HepG2 (cell line): ENCODE results near the gene TMEM80. TPM values are rescaled to one million over a fixed set of nuclear protein-coding genes. Genes with fewer than 3 reads are reported as not detected.
A peak's percentile ranks its signal among the peaks of the same experiment; 100 is the strongest.

Source experiments
- ATAC-seq: fragments of 200-7000 bp; cut with Tn5 transposase; 3 replicates; pipeline ENCODE4 v1.9.1; 2020; ENCODE audit warnings: mild to moderate bottlenecking, moderate library complexity
- BruUV-seq: library from RNA; stranded (reverse); fragments of 400-500 nt; replicated peaks from 2 replicates; lab custom pipeline; 2021; lab: Mats Ljungman, UMichigan
- CTCF ChIA-PET: fragments of 300-600 bp; formaldehyde crosslinking; extraction: SDS; loops from one replicate; lab custom pipeline; 2021; ENCODE audit warnings: low total read pairs, inconsistent platforms, low intra/inter-chr PET ratio; lab: Yijun Ruan, JAX
- POLR2A ChIA-PET: fragments of 350-600 bp; sonication (Branson Sonifier 250); formaldehyde crosslinking; loops from one replicate; lab custom pipeline; 2020; ENCODE audit warnings: antibody characterized with exemption, inconsistent platforms; lab: Yijun Ruan, JAX
- DNase-seq: peaks from one replicate; pipeline ENCODE4 v3.0.0-alpha.2; 2015; ENCODE audit warnings: low spot score
- FAIRE-seq: peaks from 3 replicates; lab custom pipeline; 2011; peaks lifted over from hg19 to GRCh38; lab: Jason Lieb, UNC
- H2AFZ ChIP-seq: one replicate; pipeline ENCODE4 v1.6.1; 2011; ENCODE audit warnings: low read length, inconsistent platforms
- H3K27ac ChIP-seq: fragments of 300-600 bp; 3 replicates; pipeline ENCODE4 v1.8.0; 2011; ENCODE audit warnings: mixed run types, mild to moderate bottlenecking, mixed read lengths, low read length, inconsistent platforms; ENCODE audit not compliant: insufficient read depth; ENCODE audit errors: extremely low read length
- H3K27me3 ChIP-seq, 2 experiments: fragments of 200-600 bp in 1 of 2; 2 replicates in 1 of 2; 3 replicates in 1 of 2; pipeline versions ENCODE4 v1.6.0 to v1.8.0; 2011; ENCODE audit warnings: low read length in 2 of 2, mild to moderate bottlenecking in 2 of 2, moderate library complexity in 2 of 2, inconsistent platforms in 1 of 2; ENCODE audit not compliant: insufficient read depth in 2 of 2, control insufficient read depth in 1 of 2
- H3K36me3 ChIP-seq, 2 experiments: fragments of 200-600 bp in 1 of 2; replicated peaks in 1 of 2; 2 replicates in 1 of 2; 3 replicates in 1 of 2; pipeline versions ENCODE4 v1.5.1 to v1.8.0; 2011; ENCODE audit warnings: low read length in 2 of 2, inconsistent platforms in 1 of 2; ENCODE audit not compliant: insufficient read depth in 2 of 2, control insufficient read depth in 1 of 2
- H3K4me1 ChIP-seq: 2 replicates; pipeline ENCODE4 v1.5.1; 2012; ENCODE audit warnings: low read length, inconsistent platforms; ENCODE audit not compliant: insufficient read depth
- H3K4me2 ChIP-seq: 2 replicates; pipeline ENCODE4 v1.6.0; 2011; ENCODE audit warnings: low read depth, low read length, inconsistent platforms
- H3K4me3 ChIP-seq, 3 experiments: fragments of 200-600 bp in 1 of 3; sonication (generic), shearing (Covaris generic) in 1 of 3; replicated peaks in 1 of 3; 2 replicates each; pipeline ENCODE4 v1.5.1; 2011 to 2016; ENCODE audit warnings: low read length in 3 of 3, inconsistent platforms in 2 of 3, low read depth in 2 of 3, mild to moderate bottlenecking in 2 of 3, control low read depth in 1 of 3, mixed read lengths in 1 of 3; ENCODE audit not compliant: insufficient read depth in 1 of 3
- H3K79me2 ChIP-seq: one replicate; pipeline ENCODE4 v1.6.1; 2011; ENCODE audit warnings: low read length, inconsistent platforms; ENCODE audit not compliant: insufficient read depth
- H3K9ac ChIP-seq: 2 replicates; pipeline ENCODE4 v1.6.0; 2011; ENCODE audit warnings: mild to moderate bottlenecking, low read depth, low read length, inconsistent platforms; ENCODE audit not compliant: insufficient read depth
- H3K9me3 ChIP-seq: 2 replicates; pipeline ENCODE4 v1.5.1; 2012; ENCODE audit warnings: mild to moderate bottlenecking, low read length
- H4K20me1 ChIP-seq: 2 replicates; pipeline ENCODE4 v1.6.0; 2011; ENCODE audit warnings: inconsistent platforms, mild to moderate bottlenecking, low read length, moderate library complexity; ENCODE audit not compliant: insufficient read depth
- AGO2 ChIP-seq: fragments of 200-400 bp; formaldehyde crosslinking; optimal IDR thresholded peaks from 2 replicates; pipeline ENCODE3; 2017; ENCODE audit warnings: mild to moderate bottlenecking, low read depth, low read length, moderate library complexity
- HIVEP1 ChIP-seq: sonication (generic); formaldehyde crosslinking; IDR thresholded peaks from 2 replicates; pipeline ENCODE4 v1.4.0; 2020; ENCODE audit warnings: mild to moderate bottlenecking, missing genetic modification reagents
- MED13 ChIP-seq: sonication (generic); formaldehyde crosslinking; IDR thresholded peaks from 2 replicates; pipeline ENCODE4 v1.5.0; 2020; ENCODE audit warnings: missing genetic modification reagents
- NFYC ChIP-seq: IDR thresholded peaks from 2 replicates; pipeline ENCODE4 v1.6.1; 2016; ENCODE audit warnings: missing genetic modification reagents, missing compliant biosample characterization
- PCBP1 ChIP-seq: fragments of 200-400 bp; formaldehyde crosslinking; IDR thresholded peaks from 2 replicates; pipeline ENCODE4 v1.6.1; 2017; ENCODE audit warnings: mild to moderate bottlenecking, low read depth, low read length, borderline replicate concordance
- POLR2AphosphoS5 ChIP-seq: IDR thresholded peaks from 2 replicates; pipeline ENCODE4 v1.6.1; 2012; ENCODE audit warnings: low read depth, low read length
- PTBP1 ChIP-seq: fragments of 200-400 bp; formaldehyde crosslinking; IDR thresholded peaks from 2 replicates; pipeline ENCODE4 v1.6.1; 2018; ENCODE audit warnings: low read length, low read depth; ENCODE audit not compliant: poor library complexity, severe bottlenecking
- ZNF33A ChIP-seq: sonication (generic); formaldehyde crosslinking; IDR thresholded peaks from 2 replicates; pipeline ENCODE4 v1.5.1; 2020; ENCODE audit warnings: missing genetic modification reagents, mild to moderate bottlenecking, moderate library complexity, borderline replicate concordance
- ZNF589 ChIP-seq: sonication (generic); formaldehyde crosslinking; conservative IDR thresholded peaks from 2 replicates; pipeline ENCODE4 v1.8.0; 2022; ENCODE audit warnings: mild to moderate bottlenecking, moderate library complexity, missing genetic modification reagents
- ZNF766 ChIP-seq: sonication (generic); formaldehyde crosslinking; IDR thresholded peaks from 2 replicates; pipeline ENCODE4 v1.5.0; 2020; ENCODE audit warnings: missing genetic modification reagents, borderline replicate concordance
- WGBS: methylation state at CpG from one replicate; pipeline ENCODE4 v1.1.6; 2017; ENCODE audit warnings: low lambda C conversion rate; 5-methylcytosine and 5-hydroxymethylcytosine counted together
- in situ Hi-C: cut with HindIII; loops from 2 replicates; pipeline ENCODE4 v1.10.0; 2017; ENCODE audit warnings: low pct_unique_long_range_greater_than_20kb; ENCODE audit not compliant: extremely low pct_ligation_motif_present
- intact Hi-C: fragments of 100-400 bp; cut with micrococcal nuclease; formaldehyde crosslinking; loops from one replicate; pipeline ENCODE4 v1.10.0; 2022; ENCODE audit not compliant: unreplicated experiment
- polyA plus RNA-seq, 8 experiments: library from polyadenylated mRNA; depleted of rRNA in 3 of 8; stranded (reverse) in 7 of 8; unstranded in 1 of 8; fragments of >200 nt; fragmentation: Illumina TruSeq in 4 of 8; extraction: Trizol in 4 of 8; gene quantifications; 2 replicates each; pipeline versions ENCODE4 v1.2.1 to v1.2.3, GENCODE V29; 2011 to 2016; ENCODE audit warnings: low read depth in 4 of 8, missing spikeins in 1 of 8, mixed read lengths in 1 of 8; ENCODE audit not compliant: insufficient read depth in 1 of 8
- total RNA-seq, 5 experiments: library from RNA; depleted of rRNA; stranded (reverse); fragments of >200 nt; fragmentation: Illumina TruSeq; extraction: Trizol; gene quantifications; 2 replicates each; pipeline ENCODE4 v1.2.3, GENCODE V29; 2016; ENCODE audit warnings: low read depth in 1 of 5
- TF ChIP-seq, protein P1 (sequence below): sonication (generic); formaldehyde crosslinking; IDR thresholded peaks from 2 replicates; pipeline ENCODE4 v1.8.1; 2023; ENCODE audit warnings: mild to moderate bottlenecking, missing genetic modification reagents, borderline replicate concordance
- TF ChIP-seq, protein P2 (sequence below): sonication (generic); formaldehyde crosslinking; IDR thresholded peaks from 2 replicates; pipeline ENCODE4 v1.4.0; 2020; ENCODE audit warnings: missing genetic modification reagents
- TF ChIP-seq, protein P3 (sequence below): sonication (generic); formaldehyde crosslinking; IDR thresholded peaks from 2 replicates; pipeline ENCODE4 v1.4.0; 2020; ENCODE audit warnings: missing genetic modification reagents
- TF ChIP-seq, protein P4 (sequence below): sonication (generic); formaldehyde crosslinking; IDR thresholded peaks from 2 replicates; pipeline ENCODE4 v1.4.0; 2020; ENCODE audit warnings: missing genetic modification reagents

The TMEM80 gene
- total and polyA plus RNA-seq, 2 of the 13 experiments (the other 11 are each of a cell fraction or from before 2014, with no cell fraction given) = 5.6 to 17.1 TPM

DNA sequence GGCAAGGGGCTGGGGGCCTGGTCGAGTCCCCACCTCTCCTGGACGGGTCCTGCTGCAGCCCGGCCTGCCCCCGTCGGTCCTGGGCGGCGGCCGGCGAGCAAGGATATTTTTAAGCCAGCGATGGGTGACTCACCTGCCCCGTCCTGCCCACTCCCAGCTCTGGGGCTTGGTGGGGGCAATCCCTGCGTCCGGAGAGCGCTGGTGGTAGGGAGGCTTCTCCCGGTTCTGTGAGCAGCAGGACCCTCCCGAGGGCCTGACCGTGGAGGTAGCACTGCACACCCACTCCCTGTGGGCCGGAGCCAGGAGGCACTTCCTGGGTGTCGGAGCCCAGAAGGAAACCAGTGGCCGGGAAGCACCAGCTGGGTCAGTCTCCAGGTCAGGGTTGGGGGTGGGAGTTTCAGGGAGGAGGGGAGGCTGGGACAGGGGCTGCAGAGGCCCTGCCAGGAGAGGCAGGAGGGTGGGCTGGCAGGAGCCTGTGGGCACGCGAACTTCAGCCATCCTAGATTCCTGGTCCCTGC is 10.9 kb downstream of the TMEM80 start:
- ChIA-PET CTCF (no interaction called here), POLR2A (interaction anchor here (0.6 to 7.9 kb wide), 24 partner anchors 9 to 1282 kb away, joined by 3 to 203 read pairs (median 5); partner anchors contain the start of genes DEAF1, HRAS, LMNTD2 and PHRF1)
- in situ Hi-C loops (no loop called here), intact Hi-C loops (loop anchor here (2.0 to 10.0 kb wide), 2 partner anchors 22 to 52 kb away; no protein-coding TSS in a partner anchor)
- H3K27me3 ChIP-seq = no peaks in the 10 kb centered on the region; a peak in 1 of 5 replicates
- peak overlapping the region; percentile 92 for H3K9ac ChIP-seq
- peaks cover 74% of the 10 kb centered on the region for H3K4me1 ChIP-seq
- 0 out of 2 replicates have a peak, but pooled peaks cover 5% of the 10 kb centered on the region for H4K20me1 ChIP-seq
- no peak overlapping the region for H2AFZ ChIP-seq
- DNase-seq (no peak), FAIRE-seq (no peak), ATAC-seq (no peak; the same call in 2 of the 3 replicates)
- peak overlapping the region; percentile 94 to 97 (median 96) for H3K4me3 ChIP-seq
- 0% methylated on average over 2 of the region's 22 CpGs for WGBS
- peaks cover 2 to 8% of the 10 kb centered on the region in 2 experiments; a peak in 4 of 5 replicates for H3K36me3 ChIP-seq
- H3K79me2 ChIP-seq = peaks cover 44% of the 10 kb centered on the region
- BruUV-seq = TSS peak; percentile 51
- peak overlapping the region; percentile 83 for H3K4me2 ChIP-seq
- H3K27ac ChIP-seq = peak overlapping the region; percentile 96
- H3K9me3 ChIP-seq = no peaks in the 10 kb centered on the region
- TF ChIP-seq ZNF589 (CRISPR knock-in tag) = 0 out of 2 replicates have a peak, but pooled peaks have one; percentile 4
- TF ChIP-seq ZNF33A (CRISPR knock-in tag) = 0 out of 2 replicates have a peak, but pooled peaks have one; percentile 52
- TF ChIP-seq PCBP1 = peak; percentile 95; the same call in 1 of the 2 replicates
- TF ChIP-seq PTBP1 = peak; percentile 36
- TF ChIP-seq, protein P1, sequence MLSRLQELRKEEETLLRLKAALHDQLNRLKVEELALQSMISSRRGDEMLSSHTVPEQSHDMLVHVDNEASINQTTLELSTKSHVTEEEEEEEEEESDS (CRISPR knock-in tag) = 0 out of 2 replicates have a peak, but pooled peaks have one; percentile 14
- TF ChIP-seq HIVEP1 (CRISPR knock-in tag) = no peak
- TF ChIP-seq, protein P2, sequence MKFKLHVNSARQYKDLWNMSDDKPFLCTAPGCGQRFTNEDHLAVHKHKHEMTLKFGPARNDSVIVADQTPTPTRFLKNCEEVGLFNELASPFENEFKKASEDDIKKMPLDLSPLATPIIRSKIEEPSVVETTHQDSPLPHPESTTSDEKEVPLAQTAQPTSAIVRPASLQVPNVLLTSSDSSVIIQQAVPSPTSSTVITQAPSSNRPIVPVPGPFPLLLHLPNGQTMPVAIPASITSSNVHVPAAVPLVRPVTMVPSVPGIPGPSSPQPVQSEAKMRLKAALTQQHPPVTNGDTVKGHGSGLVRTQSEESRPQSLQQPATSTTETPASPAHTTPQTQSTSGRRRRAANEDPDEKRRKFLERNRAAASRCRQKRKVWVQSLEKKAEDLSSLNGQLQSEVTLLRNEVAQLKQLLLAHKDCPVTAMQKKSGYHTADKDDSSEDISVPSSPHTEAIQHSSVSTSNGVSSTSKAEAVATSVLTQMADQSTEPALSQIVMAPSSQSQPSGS (CRISPR knock-in tag) = 0 out of 2 replicates have a peak, but pooled peaks have one; percentile 2
- TF ChIP-seq AGO2 = peak; percentile 93
- no peak for TF ChIP-seq NFYC (CRISPR knock-in tag)
- 0 out of 2 replicates have a peak, but pooled peaks have one; percentile 12 for TF ChIP-seq MED13
- TF ChIP-seq, protein P3, sequence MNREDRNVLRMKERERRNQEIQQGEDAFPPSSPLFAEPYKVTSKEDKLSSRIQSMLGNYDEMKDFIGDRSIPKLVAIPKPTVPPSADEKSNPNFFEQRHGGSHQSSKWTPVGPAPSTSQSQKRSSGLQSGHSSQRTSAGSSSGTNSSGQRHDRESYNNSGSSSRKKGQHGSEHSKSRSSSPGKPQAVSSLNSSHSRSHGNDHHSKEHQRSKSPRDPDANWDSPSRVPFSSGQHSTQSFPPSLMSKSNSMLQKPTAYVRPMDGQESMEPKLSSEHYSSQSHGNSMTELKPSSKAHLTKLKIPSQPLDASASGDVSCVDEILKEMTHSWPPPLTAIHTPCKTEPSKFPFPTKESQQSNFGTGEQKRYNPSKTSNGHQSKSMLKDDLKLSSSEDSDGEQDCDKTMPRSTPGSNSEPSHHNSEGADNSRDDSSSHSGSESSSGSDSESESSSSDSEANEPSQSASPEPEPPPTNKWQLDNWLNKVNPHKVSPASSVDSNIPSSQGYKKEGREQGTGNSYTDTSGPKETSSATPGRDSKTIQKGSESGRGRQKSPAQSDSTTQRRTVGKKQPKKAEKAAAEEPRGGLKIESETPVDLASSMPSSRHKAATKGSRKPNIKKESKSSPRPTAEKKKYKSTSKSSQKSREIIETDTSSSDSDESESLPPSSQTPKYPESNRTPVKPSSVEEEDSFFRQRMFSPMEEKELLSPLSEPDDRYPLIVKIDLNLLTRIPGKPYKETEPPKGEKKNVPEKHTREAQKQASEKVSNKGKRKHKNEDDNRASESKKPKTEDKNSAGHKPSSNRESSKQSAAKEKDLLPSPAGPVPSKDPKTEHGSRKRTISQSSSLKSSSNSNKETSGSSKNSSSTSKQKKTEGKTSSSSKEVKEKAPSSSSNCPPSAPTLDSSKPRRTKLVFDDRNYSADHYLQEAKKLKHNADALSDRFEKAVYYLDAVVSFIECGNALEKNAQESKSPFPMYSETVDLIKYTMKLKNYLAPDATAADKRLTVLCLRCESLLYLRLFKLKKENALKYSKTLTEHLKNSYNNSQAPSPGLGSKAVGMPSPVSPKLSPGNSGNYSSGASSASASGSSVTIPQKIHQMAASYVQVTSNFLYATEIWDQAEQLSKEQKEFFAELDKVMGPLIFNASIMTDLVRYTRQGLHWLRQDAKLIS (CRISPR knock-in tag) = peak; percentile 27; the same call in 1 of the 2 replicates
- TF ChIP-seq ZNF766 = peak; percentile 72; the same call in 1 of the 2 replicates
- TF ChIP-seq, protein P4, sequence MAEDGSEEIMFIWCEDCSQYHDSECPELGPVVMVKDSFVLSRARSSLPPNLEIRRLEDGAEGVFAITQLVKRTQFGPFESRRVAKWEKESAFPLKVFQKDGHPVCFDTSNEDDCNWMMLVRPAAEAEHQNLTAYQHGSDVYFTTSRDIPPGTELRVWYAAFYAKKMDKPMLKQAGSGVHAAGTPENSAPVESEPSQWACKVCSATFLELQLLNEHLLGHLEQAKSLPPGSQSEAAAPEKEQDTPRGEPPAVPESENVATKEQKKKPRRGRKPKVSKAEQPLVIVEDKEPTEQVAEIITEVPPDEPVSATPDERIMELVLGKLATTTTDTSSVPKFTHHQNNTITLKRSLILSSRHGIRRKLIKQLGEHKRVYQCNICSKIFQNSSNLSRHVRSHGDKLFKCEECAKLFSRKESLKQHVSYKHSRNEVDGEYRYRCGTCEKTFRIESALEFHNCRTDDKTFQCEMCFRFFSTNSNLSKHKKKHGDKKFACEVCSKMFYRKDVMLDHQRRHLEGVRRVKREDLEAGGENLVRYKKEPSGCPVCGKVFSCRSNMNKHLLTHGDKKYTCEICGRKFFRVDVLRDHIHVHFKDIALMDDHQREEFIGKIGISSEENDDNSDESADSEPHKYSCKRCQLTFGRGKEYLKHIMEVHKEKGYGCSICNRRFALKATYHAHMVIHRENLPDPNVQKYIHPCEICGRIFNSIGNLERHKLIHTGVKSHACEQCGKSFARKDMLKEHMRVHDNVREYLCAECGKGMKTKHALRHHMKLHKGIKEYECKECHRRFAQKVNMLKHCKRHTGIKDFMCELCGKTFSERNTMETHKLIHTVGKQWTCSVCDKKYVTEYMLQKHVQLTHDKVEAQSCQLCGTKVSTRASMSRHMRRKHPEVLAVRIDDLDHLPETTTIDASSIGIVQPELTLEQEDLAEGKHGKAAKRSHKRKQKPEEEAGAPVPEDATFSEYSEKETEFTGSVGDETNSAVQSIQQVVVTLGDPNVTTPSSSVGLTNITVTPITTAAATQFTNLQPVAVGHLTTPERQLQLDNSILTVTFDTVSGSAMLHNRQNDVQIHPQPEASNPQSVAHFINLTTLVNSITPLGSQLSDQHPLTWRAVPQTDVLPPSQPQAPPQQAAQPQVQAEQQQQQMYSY = 0 out of 2 replicates have a peak, but pooled peaks have one; percentile 15
- TF ChIP-seq POLR2AphosphoS5 = 0 out of 2 replicates have a peak, but pooled peaks have one; percentile 25
